HCT116 (cell line): ENCODE data around the gene NFIC. TPM values are rescaled to one million over a fixed set of nuclear protein-coding genes. Genes with fewer than 3 reads are reported as not detected.

Experiments
- ATAC-seq: fragments of 200-7000 bp; cut with Tn5 transposase; 2 replicates; pipeline ENCODE4 v1.9.1; 2020; ENCODE audit warnings: mild to moderate bottlenecking, moderate library complexity
- BruUV-seq: library from RNA; stranded (reverse); fragments of 400-500 nt; replicated peaks from 2 replicates; lab custom pipeline; 2021; lab: Mats Ljungman, UMichigan
- CTCF ChIA-PET: fragments of 300-600 bp; sonication (Branson Sonifier 250); formaldehyde crosslinking; loops from one replicate; lab custom pipeline; 2021; ENCODE audit warnings: antibody characterized with exemption; lab: Charles Lee
- POLR2A ChIA-PET: fragments of 300-600, 350-600 bp; sonication (Branson Sonifier 250); formaldehyde crosslinking; loops from one replicate; lab custom pipeline; 2021; ENCODE audit warnings: antibody characterized with exemption; lab: Charles Lee
- RAD21 ChIA-PET, 2 experiments: fragments of 300-600 bp; sonication (Branson Sonifier 250); formaldehyde crosslinking; loops; one replicate each; lab custom pipeline; 2023; ENCODE audit warnings: low total read pairs in 2 of 2; ENCODE audit not compliant: uncharacterized antibody in 2 of 2, unreplicated experiment in 2 of 2, low non-redundant PET in 1 of 2; lab: Charles Lee
- DNase-seq: peaks from one replicate; pipeline ENCODE4 v3.0.0-alpha.2; 2010; ENCODE audit warnings: low read depth, low spot score
- H2AFZ ChIP-seq: fragments of 200-600 bp; shearing (Covaris generic), sonication (generic); 2 replicates; pipeline ENCODE4 v1.6.1; 2017; ENCODE audit warnings: low read depth, mixed run types, mixed read lengths, antibody characterized with exemption, low read length; ENCODE audit not compliant: poor library complexity, severe bottlenecking
- H3K27ac ChIP-seq: 2 replicates; pipeline ENCODE4 v1.5.1; 2012; ENCODE audit warnings: low read depth, low read length
- H3K27me3 ChIP-seq: fragments of 200-600 bp; sonication (generic); 2 replicates; pipeline ENCODE4 v1.6.1; 2016; ENCODE audit warnings: mixed run types, low read length, mixed read lengths; ENCODE audit not compliant: insufficient read depth
- H3K36me3 ChIP-seq, 2 experiments: fragments of 200-500 bp in 1 of 2; fragments of 200-600 bp in 1 of 2; sonication (Bioruptor generic) in 1 of 2; sonication (generic) in 1 of 2; 2 replicates each; pipeline versions ENCODE4 v1.5.1 to v1.6.1; 2014 to 2016; ENCODE audit warnings: low read length in 2 of 2, inconsistent platforms in 1 of 2, mixed read lengths in 1 of 2, mixed run types in 1 of 2; ENCODE audit not compliant: insufficient read depth in 2 of 2, control insufficient read depth in 1 of 2
- H3K4me1 ChIP-seq, 2 experiments: fragments of 200-600 bp in 1 of 2; sonication (generic) in 1 of 2; 2 replicates each; pipeline versions ENCODE4 v1.5.1 to v1.6.1; 2012 to 2017; ENCODE audit warnings: low read length in 2 of 2, inconsistent platforms in 1 of 2, mild to moderate bottlenecking in 1 of 2, mixed read lengths in 1 of 2, mixed run types in 1 of 2, moderate library complexity in 1 of 2; ENCODE audit not compliant: insufficient read depth in 2 of 2, control insufficient read depth in 1 of 2
- H3K4me2 ChIP-seq: fragments of 200-600 bp; sonication (generic); 2 replicates; pipeline ENCODE4 v1.6.1; 2017; ENCODE audit warnings: mixed run types, low read length, mixed read lengths
- H3K4me3 ChIP-seq, 2 experiments: fragments of 200-600 bp in 1 of 2; sonication (generic) in 1 of 2; replicated peaks in 1 of 2; 2 replicates each; pipeline ENCODE4 v1.5.1; 2011 to 2016; ENCODE audit warnings: low read length in 2 of 2, control low read depth in 1 of 2, low read depth in 1 of 2, mild to moderate bottlenecking in 1 of 2, mixed read lengths in 1 of 2, mixed run types in 1 of 2
- H3K79me2 ChIP-seq: fragments of 200-600 bp; sonication (generic); 2 replicates; pipeline ENCODE4 v1.6.1; 2017; ENCODE audit warnings: mild to moderate bottlenecking, mixed run types, low read length, moderate library complexity, mixed read lengths; ENCODE audit not compliant: insufficient read depth
- H3K9ac ChIP-seq: fragments of 200-600 bp; sonication (generic); 2 replicates; pipeline ENCODE4 v1.6.1; 2016; ENCODE audit warnings: low read length, mixed read lengths
- H3K9me2 ChIP-seq: fragments of 200-600 bp; sonication (generic), shearing (Covaris generic); 2 replicates; pipeline ENCODE4 v1.6.1; 2017; ENCODE audit warnings: mixed run types, mild to moderate bottlenecking, moderate library complexity; ENCODE audit not compliant: insufficient read depth
- H3K9me3 ChIP-seq, 2 experiments: fragments of 200-500 bp in 1 of 2; fragments of 200-600 bp in 1 of 2; sonication (Bioruptor generic) in 1 of 2; sonication (generic) in 1 of 2; 2 replicates each; pipeline ENCODE4 v1.6.1; 2014 to 2017; ENCODE audit warnings: low read length in 2 of 2, mixed read lengths in 2 of 2, inconsistent platforms in 1 of 2, low read depth in 1 of 2, mild to moderate bottlenecking in 1 of 2, mixed run types in 1 of 2, moderate library complexity in 1 of 2; ENCODE audit not compliant: control insufficient read depth in 1 of 2, insufficient read depth in 1 of 2
- H4K20me1 ChIP-seq: fragments of 200-600 bp; sonication (generic), shearing (Covaris generic); 2 replicates; pipeline ENCODE4 v1.6.1; 2017; ENCODE audit warnings: mixed run types, mild to moderate bottlenecking, moderate library complexity; ENCODE audit not compliant: insufficient read depth
- CBX3 ChIP-seq: IDR thresholded peaks from 2 replicates; pipeline ENCODE4 v1.6.1; 2012; ENCODE audit warnings: low read depth
- CEBPB ChIP-seq: IDR thresholded peaks from 2 replicates; pipeline ENCODE4 v1.6.1; 2012; ENCODE audit warnings: low read depth
- EGR1 ChIP-seq: IDR thresholded peaks from 2 replicates; pipeline ENCODE4 v1.6.1; 2012; ENCODE audit warnings: low read depth
- POLR2A ChIP-seq: IDR thresholded peaks from 2 replicates; pipeline ENCODE4 v1.7.0; 2011; ENCODE audit warnings: borderline replicate concordance; ENCODE audit not compliant: insufficient read depth, insufficient read length; ENCODE audit errors: extremely low read depth
- POLR2AphosphoS5 ChIP-seq: IDR thresholded peaks from 2 replicates; pipeline ENCODE4 v1.6.1; 2011; ENCODE audit warnings: mild to moderate bottlenecking, low read depth, low read length, moderate library complexity
- SP1 ChIP-seq: IDR thresholded peaks from 2 replicates; pipeline ENCODE4 v1.6.1; 2012; ENCODE audit warnings: low read depth
- SRF ChIP-seq: IDR thresholded peaks from 2 replicates; pipeline ENCODE4 v1.6.1; 2012; ENCODE audit warnings: low read depth
- YY1 ChIP-seq: IDR thresholded peaks from 2 replicates; pipeline ENCODE4 v1.6.1; 2011; ENCODE audit warnings: low read length, low read depth, moderate library complexity, mild to moderate bottlenecking; ENCODE audit not compliant: insufficient replicate concordance; ENCODE audit errors: extremely low read depth
- intact Hi-C: fragments of 100-400 bp; cut with micrococcal nuclease; formaldehyde crosslinking; loops from 2 replicates; pipeline ENCODE4 v1.10.0; 2022
- total RNA-seq: library from RNA; stranded (reverse); gene quantifications from one replicate; pipeline ENCODE4 v1.2.1, GENCODE V29; 2021; ENCODE audit not compliant: unreplicated experiment
- TF ChIP-seq, protein P1 (sequence below): IDR thresholded peaks from 2 replicates; pipeline ENCODE4 v1.6.1; 2012; ENCODE audit warnings: low read depth
- TF ChIP-seq, protein P2 (sequence below): IDR thresholded peaks from 2 replicates; pipeline ENCODE4 v1.6.1; 2011; ENCODE audit warnings: mild to moderate bottlenecking, low read length, moderate library complexity; ENCODE audit not compliant: insufficient replicate concordance; ENCODE audit errors: extremely low read depth
- TF ChIP-seq, protein P3 (sequence below): IDR thresholded peaks from 2 replicates; pipeline ENCODE4 v1.6.1; 2012

The NFIC gene
- total RNA-seq, 1 experiment from 2014 or later: 116 TPM

DNA sequence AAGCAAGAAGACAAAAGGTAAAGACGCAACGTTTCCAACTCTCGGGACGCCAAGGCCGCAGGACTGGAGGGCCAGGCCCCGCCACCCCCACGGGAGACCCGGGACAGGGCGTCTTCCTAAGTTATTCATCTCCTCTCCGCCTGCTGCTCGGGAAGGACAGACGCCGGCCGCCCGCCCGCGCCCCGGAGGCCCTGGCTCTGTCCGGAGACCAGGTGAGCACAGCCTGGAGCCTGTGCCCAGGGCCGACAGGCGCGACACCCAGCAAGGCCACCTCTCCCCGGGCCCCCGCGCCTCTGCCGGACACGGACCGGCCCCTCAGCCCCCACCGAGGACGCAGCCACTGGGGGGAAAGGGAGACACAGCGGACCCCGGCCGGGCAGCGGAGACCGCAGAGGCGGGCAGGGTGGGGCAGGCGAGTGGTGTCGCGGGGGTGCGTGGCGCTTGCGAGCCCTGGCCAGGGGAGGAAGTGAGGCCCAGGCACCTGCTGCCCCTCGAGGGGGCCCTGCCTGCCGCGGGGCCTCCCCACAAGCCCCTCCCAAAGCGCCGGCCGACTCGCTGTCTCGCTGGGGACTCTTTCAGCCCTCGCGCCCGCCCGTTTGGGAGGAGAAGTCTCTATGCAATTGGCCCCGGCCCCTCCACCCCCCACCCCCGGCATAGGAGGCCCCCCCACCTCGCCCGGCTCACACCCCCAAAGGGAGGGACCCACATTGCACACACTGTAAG lies 96.8 kb downstream of the NFIC start:
- Histone ChIP-seq H3K4me2 (no peak overlapping the region), H3K79me2 (no peaks in the 10 kb centered on the region), H3K9me2 (no peaks in the 10 kb centered on the region), H3K9me3 (no peaks in the 10 kb centered on the region; a peak in 1 of 4 replicates), H3K4me1 (no peaks in the 10 kb centered on the region), H3K36me3 (peaks cover 6 to 8% of the 10 kb centered on the region in 2 experiments; a peak in 3 of 4 replicates), H4K20me1 (no peaks in the 10 kb centered on the region), H2AFZ (no peak overlapping the region), H3K27me3 (no peaks in the 10 kb centered on the region), H3K4me3 (no peak overlapping the region), H3K9ac (no peak overlapping the region), H3K27ac (no peak overlapping the region)
- no peak for DNase-seq
- ChIA-PET POLR2A (no interaction called here), RAD21 (no interaction called here), CTCF (no interaction called here)
- BruUV-seq: no TSS peak
- TF ChIP-seq EGR1: no peak
- TF ChIP-seq YY1: no peak
- TF ChIP-seq CBX3: no peak
- ATAC-seq: no peak
- intact Hi-C loops: no loop called here

DNA sequence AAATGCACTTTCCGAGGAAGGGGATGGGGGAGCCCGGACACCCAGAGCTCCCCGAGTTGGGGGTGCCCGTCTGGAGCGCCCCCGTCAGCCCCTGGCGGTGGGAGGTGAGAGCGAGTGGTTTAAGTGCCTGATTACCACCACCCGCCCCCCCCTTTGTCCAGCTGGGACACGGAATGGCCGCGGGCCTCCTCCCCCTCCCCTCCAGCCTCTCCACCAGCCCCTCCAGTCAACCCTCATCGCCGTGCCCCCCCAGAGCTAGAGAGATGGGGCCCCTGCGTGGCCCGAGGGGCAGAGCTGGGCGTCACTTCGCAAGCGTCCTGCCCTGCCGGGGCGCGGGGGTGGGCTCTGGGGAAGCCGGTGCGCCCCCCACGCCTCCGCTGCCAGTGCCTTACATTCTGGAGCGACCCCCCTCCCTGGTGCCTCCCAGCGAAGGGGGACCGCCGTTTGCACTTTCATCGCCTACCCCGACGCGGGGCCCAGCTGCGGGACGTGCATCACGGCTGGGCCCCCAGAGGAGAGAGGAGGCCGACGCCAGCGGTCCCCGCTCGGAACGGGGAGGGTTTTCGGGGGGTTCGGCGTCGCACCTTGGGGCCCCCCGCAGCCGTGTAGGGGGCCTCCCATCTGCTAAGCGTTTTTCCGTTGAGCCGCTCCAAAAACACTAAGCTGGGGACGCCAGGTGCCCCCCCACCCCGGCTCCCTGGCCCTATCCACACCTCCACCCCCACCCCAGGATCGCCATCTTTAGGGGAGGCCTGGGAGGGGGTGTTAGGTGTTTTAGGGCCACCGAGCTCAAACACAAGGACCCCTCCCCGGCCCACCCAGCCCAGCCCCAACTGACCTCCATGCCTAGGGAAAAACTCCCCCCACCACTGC lies 97.6 kb downstream of the NFIC start:
- intact Hi-C loops: no loop called here
- H3K4me2 ChIP-seq: no peak overlapping the region
- H3K9ac ChIP-seq: no peak overlapping the region
- no peaks in the 10 kb centered on the region for H3K4me1 ChIP-seq
- no TSS peak for BruUV-seq
- H4K20me1 ChIP-seq: no peaks in the 10 kb centered on the region
- peaks cover 6 to 8% of the 10 kb centered on the region in 2 experiments; a peak in 3 of 4 replicates for H3K36me3 ChIP-seq
- H3K9me2 ChIP-seq: no peaks in the 10 kb centered on the region
- H3K27ac ChIP-seq: no peak overlapping the region
- DNase-seq (no peak), ATAC-seq (no peak)
- ChIA-PET RAD21 (no interaction called here), POLR2A (no interaction called here), CTCF (no interaction called here)
- no peaks in the 10 kb centered on the region for H3K79me2 ChIP-seq
- no peak overlapping the region for H2AFZ ChIP-seq
- H3K9me3 ChIP-seq: no peaks in the 10 kb centered on the region; a peak in 1 of 4 replicates
- H3K27me3 ChIP-seq: no peaks in the 10 kb centered on the region
- no peak overlapping the region for H3K4me3 ChIP-seq
- TF ChIP-seq, protein P1, sequence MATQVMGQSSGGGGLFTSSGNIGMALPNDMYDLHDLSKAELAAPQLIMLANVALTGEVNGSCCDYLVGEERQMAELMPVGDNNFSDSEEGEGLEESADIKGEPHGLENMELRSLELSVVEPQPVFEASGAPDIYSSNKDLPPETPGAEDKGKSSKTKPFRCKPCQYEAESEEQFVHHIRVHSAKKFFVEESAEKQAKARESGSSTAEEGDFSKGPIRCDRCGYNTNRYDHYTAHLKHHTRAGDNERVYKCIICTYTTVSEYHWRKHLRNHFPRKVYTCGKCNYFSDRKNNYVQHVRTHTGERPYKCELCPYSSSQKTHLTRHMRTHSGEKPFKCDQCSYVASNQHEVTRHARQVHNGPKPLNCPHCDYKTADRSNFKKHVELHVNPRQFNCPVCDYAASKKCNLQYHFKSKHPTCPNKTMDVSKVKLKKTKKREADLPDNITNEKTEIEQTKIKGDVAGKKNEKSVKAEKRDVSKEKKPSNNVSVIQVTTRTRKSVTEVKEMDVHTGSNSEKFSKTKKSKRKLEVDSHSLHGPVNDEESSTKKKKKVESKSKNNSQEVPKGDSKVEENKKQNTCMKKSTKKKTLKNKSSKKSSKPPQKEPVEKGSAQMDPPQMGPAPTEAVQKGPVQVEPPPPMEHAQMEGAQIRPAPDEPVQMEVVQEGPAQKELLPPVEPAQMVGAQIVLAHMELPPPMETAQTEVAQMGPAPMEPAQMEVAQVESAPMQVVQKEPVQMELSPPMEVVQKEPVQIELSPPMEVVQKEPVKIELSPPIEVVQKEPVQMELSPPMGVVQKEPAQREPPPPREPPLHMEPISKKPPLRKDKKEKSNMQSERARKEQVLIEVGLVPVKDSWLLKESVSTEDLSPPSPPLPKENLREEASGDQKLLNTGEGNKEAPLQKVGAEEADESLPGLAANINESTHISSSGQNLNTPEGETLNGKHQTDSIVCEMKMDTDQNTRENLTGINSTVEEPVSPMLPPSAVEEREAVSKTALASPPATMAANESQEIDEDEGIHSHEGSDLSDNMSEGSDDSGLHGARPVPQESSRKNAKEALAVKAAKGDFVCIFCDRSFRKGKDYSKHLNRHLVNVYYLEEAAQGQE: no peak
- TF ChIP-seq, protein P2, sequence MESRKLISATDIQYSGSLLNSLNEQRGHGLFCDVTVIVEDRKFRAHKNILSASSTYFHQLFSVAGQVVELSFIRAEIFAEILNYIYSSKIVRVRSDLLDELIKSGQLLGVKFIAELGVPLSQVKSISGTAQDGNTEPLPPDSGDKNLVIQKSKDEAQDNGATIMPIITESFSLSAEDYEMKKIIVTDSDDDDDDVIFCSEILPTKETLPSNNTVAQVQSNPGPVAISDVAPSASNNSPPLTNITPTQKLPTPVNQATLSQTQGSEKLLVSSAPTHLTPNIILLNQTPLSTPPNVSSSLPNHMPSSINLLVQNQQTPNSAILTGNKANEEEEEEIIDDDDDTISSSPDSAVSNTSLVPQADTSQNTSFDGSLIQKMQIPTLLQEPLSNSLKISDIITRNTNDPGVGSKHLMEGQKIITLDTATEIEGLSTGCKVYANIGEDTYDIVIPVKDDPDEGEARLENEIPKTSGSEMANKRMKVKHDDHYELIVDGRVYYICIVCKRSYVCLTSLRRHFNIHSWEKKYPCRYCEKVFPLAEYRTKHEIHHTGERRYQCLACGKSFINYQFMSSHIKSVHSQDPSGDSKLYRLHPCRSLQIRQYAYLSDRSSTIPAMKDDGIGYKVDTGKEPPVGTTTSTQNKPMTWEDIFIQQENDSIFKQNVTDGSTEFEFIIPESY: no peak
- TF ChIP-seq, protein P3, sequence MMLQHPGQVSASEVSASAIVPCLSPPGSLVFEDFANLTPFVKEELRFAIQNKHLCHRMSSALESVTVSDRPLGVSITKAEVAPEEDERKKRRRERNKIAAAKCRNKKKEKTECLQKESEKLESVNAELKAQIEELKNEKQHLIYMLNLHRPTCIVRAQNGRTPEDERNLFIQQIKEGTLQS: no peak
- TF ChIP-seq POLR2A (no peak), CEBPB (no peak), SRF (no peak), SP1 (no peak), POLR2AphosphoS5 (no peak)
